ENCODE measurements around the gene TCF20. TPM values are rescaled to one million over a fixed set of nuclear protein-coding genes. Genes with fewer than 3 reads are reported as not detected.
A peak's percentile ranks its signal among the peaks of the same experiment; 100 is the strongest.

TCF20 gene
- total RNA-seq, 6 experiments from 2014 or later = 15.4 to 20.5 (median 18.5) TPM

- 48% methylated on average over 3 of the region's 3 CpGs for WGBS (ENCODE audit: insufficient coverage, low coverage, low lambda C conversion rate, missing lambda C conversion rate)
- H3K9me3 ChIP-seq = no peaks in the 10 kb centered on the region
- no peaks in the 10 kb centered on the region for H3K36me3 ChIP-seq
- ATAC-seq (peak in 3 of 4 donors; percentile 37 to 45 (median 43)), DNase-seq (no peak)
- H3K27me3 ChIP-seq = no peaks in the 10 kb centered on the region
- H3K4me3 ChIP-seq = no peak overlapping the region
- no peak for TF ChIP-seq CTCF (IDR thresholded peaks at IDR 0.05)
- no peak for TF ChIP-seq POLR2A (IDR thresholded peaks at IDR 0.05)
- H3K27ac ChIP-seq = no peak overlapping the region
- intact Hi-C loops (cut with DNase I) = no loop called here
- no peaks in the 10 kb centered on the region for H3K4me1 ChIP-seq
Measured at GRCh38 chr22:42227435-42227834, 43.0 kb downstream of the TCF20 start.

GRCh38 chr22:42225841-42226240, 44.6 kb downstream of the TCF20 start:
- Histone ChIP-seq H3K9me3 (no peaks in the 10 kb centered on the region), H3K4me3 (no peak overlapping the region), H3K27ac (no peak overlapping the region), H3K36me3 (no peaks in the 10 kb centered on the region), H3K4me1 (no peaks in the 10 kb centered on the region), H3K27me3 (no peaks in the 10 kb centered on the region)
- TF ChIP-seq CTCF (IDR thresholded peaks at IDR 0.05) (no peak), POLR2A (IDR thresholded peaks at IDR 0.05) (no peak)
- DNase-seq = no peak
- WGBS (ENCODE audit: insufficient coverage, low coverage, low lambda C conversion rate, missing lambda C conversion rate) = no CpG with 5 or more reads among the region's 1 CpG
- no peak for ATAC-seq
- intact Hi-C loops (cut with DNase I) = no loop called here

GRCh38 chr22:42222140-42222539, 48.3 kb downstream of the TCF20 start:
- no peaks in the 10 kb centered on the region for H3K4me1 ChIP-seq
- intact Hi-C loops (cut with DNase I) = no loop called here
- ATAC-seq (peak in 1 of 4 donors; percentile 48), DNase-seq (no peak)
- no peak overlapping the region for H3K27ac ChIP-seq
- H3K27me3 ChIP-seq = no peaks in the 10 kb centered on the region
- H3K4me3 ChIP-seq = no peak overlapping the region
- TF ChIP-seq CTCF (IDR thresholded peaks at IDR 0.05) (no peak), POLR2A (IDR thresholded peaks at IDR 0.05) (no peak)
- no peaks in the 10 kb centered on the region for H3K36me3 ChIP-seq
- H3K9me3 ChIP-seq = no peaks in the 10 kb centered on the region
- 73% methylated on average over 1 of the region's 1 CpG for WGBS (ENCODE audit: insufficient coverage, low coverage, low lambda C conversion rate, missing lambda C conversion rate)

Other genes with a start within 250 kb of the TCF20 start
- gene NAGA, start 199.8 kb downstream of the TCF20 start, total RNA-seq = 10 to 100 TPM; 17.6 to 27.9 (median 23.0) TPM
- gene PHETA2, start 196.4 kb downstream of the TCF20 start, total RNA-seq = 1 to 10 TPM in 3 of 6 experiments, under 1 TPM in 3; 0.51 to 1.4 (median 0.97) TPM
- 10 to 100 TPM in 4 of 6 experiments, 1 to 10 TPM in 2; 6.7 to 78.1 (median 60.9) TPM for gene SMDT1, start 191.0 kb downstream of the TCF20 start, total RNA-seq
- gene NDUFA6, start 179.9 kb downstream of the TCF20 start, total RNA-seq = 10 to 100 TPM; 34.9 to 67.5 (median 51.6) TPM
- gene CYP2D6, start 139.8 kb downstream of the TCF20 start, total RNA-seq = 100 to 1,000 TPM; 104 to 400 (median 283) TPM
- 1 to 10 TPM; 2.1 to 6.6 (median 2.4) TPM for gene NFAM1, start 161.8 kb upstream of the TCF20 start, total RNA-seq
- 10 to 100 TPM in 5 of 6 experiments, 1 to 10 TPM in 1; 9.3 to 17.8 (median 14.7) TPM for gene RRP7A, start 249.1 kb upstream of the TCF20 start, total RNA-seq

All from right lobe of liver (tissue), 6 donors.